Cardiac muscle cell (in vitro differentiated cells and primary cell): ENCODE data around the gene PSMD1. TPM values are rescaled to one million over a fixed set of nuclear protein-coding genes. Genes with fewer than 3 reads are reported as not detected.

Source experiments
- DNase-seq, 2 donors: peaks; one replicate each; pipeline versions ENCODE4 v3.0.0 to v3.0.0-alpha.2; 2010 to 2017; ENCODE audit warnings: low read depth in 1 of 2, low spot score in 1 of 2
- H3K27ac ChIP-seq: fragments of 200-600 bp; sonication (generic); 2 replicates; pipeline ENCODE4 v1.5.1; 2016
- H3K27me3 ChIP-seq: fragments of 200-600 bp; sonication (generic); 2 replicates; pipeline ENCODE4 v1.6.0; 2016; ENCODE audit warnings: control low read depth
- H3K36me3 ChIP-seq: fragments of 200-600 bp; sonication (generic); 2 replicates; pipeline ENCODE4 v1.5.1; 2016; ENCODE audit warnings: control low read depth
- H3K4me1 ChIP-seq: fragments of 200-600 bp; sonication (generic); 2 replicates; pipeline ENCODE4 v1.8.1; 2017; ENCODE audit warnings: low read depth, mild to moderate bottlenecking, mixed run types
- H3K4me3 ChIP-seq: fragments of 200-600 bp; sonication (generic); 2 replicates; pipeline ENCODE4 v1.5.1; 2016; ENCODE audit warnings: mild to moderate bottlenecking
- H3K9me3 ChIP-seq: fragments of 200-600 bp; sonication (generic); 2 replicates; pipeline ENCODE4 v1.5.1; 2017; ENCODE audit warnings: low read depth, mild to moderate bottlenecking, control low read depth
- polyA plus RNA-seq: library from polyadenylated mRNA; unstranded; fragments of >200 nt; fragmentation: Nextera tagmentation; extraction: Ambion mirVana; gene quantifications from 2 replicates; pipeline ENCODE4 v1.2.1, GENCODE V29; 2016
- total RNA-seq: library from RNA; depleted of rRNA; stranded (reverse); fragments of >200 nt; gene quantifications from 2 replicates; pipeline ENCODE4 v1.2.3, GENCODE V29; 2016
- TF ChIP-seq, protein P1 (sequence below): IDR thresholded peaks from 2 replicates; pipeline ENCODE4 v1.5.1; 2012; ENCODE audit warnings: low read depth, mild to moderate bottlenecking, low read length

The PSMD1 gene
- total and polyA plus RNA-seq, 2 experiments from 2014 or later = 122 to 133 TPM

DNA sequence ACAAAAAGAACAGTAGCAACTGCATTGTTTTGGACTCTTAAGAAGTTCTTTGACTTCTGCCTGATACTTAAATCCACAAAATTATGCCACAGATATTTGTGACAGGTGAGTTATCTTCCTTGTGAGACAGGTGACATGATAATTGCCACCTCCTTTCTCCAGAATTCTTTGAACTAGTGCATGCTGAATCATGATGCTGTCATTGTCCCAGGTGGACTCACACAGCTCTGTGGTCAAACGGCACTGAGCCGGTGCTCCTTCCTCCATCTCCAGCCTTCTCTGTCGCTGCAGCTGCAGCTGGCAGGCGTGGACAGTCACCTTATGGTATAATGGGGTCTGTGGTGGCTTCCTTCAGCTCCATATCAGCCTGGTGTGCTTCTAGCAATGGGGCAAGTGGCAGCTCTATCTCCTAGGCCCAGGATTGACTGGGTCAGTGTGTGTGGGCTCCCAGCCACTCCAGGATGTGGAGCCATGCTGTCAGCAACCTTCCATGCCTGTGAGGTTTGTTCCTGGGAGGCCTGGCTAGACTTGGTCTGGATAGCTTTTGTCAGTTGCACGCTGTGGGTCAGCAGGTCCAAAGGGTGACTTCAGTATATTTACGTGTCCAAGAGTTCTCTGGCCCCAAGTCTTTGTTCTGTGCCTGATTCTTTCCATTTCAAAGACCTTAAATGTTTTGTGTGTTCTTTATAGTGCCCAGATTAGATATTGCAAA, 157.4 kb downstream of the PSMD1 start:
- Histone ChIP-seq H3K4me1 (no peaks in the 10 kb centered on the region), H3K9me3 (no peaks in the 10 kb centered on the region), H3K27ac (no peak overlapping the region), H3K4me3 (no peak overlapping the region), H3K27me3 (no peaks in the 10 kb centered on the region), H3K36me3 (peaks cover 16% of the 10 kb centered on the region)
- TF ChIP-seq, protein P1, sequence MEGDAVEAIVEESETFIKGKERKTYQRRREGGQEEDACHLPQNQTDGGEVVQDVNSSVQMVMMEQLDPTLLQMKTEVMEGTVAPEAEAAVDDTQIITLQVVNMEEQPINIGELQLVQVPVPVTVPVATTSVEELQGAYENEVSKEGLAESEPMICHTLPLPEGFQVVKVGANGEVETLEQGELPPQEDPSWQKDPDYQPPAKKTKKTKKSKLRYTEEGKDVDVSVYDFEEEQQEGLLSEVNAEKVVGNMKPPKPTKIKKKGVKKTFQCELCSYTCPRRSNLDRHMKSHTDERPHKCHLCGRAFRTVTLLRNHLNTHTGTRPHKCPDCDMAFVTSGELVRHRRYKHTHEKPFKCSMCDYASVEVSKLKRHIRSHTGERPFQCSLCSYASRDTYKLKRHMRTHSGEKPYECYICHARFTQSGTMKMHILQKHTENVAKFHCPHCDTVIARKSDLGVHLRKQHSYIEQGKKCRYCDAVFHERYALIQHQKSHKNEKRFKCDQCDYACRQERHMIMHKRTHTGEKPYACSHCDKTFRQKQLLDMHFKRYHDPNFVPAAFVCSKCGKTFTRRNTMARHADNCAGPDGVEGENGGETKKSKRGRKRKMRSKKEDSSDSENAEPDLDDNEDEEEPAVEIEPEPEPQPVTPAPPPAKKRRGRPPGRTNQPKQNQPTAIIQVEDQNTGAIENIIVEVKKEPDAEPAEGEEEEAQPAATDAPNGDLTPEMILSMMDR = no peak
- DNase-seq = no peak

DNA sequence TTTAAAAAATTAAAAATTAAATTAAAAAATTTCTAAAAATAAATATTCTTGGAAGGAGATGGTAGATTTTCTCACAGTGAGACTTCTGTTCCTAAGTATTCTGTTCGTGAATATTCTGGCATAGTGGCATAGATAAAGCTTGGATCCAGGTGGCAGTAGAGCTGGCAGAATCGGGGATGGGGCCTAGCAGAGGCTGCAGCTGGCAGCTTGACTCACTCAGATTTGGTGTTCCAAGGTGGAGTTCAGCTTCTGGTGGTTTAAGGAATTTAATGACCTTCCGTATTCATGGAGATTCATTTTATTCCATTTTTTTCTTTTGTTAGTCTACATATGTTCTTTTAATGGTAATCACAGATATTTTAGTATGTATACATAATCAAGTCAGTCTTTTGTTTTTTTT, 161.7 kb downstream of the PSMD1 start:
- no peak overlapping the region for H3K4me3 ChIP-seq
- H3K36me3 ChIP-seq = peaks cover 23% of the 10 kb centered on the region
- H3K27ac ChIP-seq = no peak overlapping the region
- TF ChIP-seq, protein P1 = no peak
- no peaks in the 10 kb centered on the region for H3K9me3 ChIP-seq
- DNase-seq = no peak
- no peaks in the 10 kb centered on the region for H3K27me3 ChIP-seq
- no peaks in the 10 kb centered on the region for H3K4me1 ChIP-seq

DNA sequence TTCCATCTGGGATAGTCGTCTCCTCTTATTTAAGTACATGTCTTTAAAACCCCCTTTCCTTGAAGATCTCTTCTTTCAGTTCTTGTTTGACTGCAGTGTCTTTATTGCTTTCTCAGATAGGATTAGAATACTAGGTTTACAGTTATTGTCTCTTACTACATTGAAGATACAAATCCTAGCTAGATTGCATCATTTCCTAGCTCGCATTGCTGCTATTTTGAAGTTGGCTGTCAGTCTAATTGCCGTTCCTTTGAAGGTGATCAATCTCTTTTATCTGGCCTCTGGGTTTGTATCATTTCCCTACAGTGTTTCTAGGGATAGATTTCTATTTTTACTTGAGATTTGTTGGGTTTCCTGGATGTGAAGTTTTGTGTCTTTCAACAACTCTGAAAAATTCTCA, 162.6 kb downstream of the PSMD1 start:
- H3K4me3 ChIP-seq = no peak overlapping the region
- H3K4me1 ChIP-seq = no peaks in the 10 kb centered on the region
- peaks cover 30% of the 10 kb centered on the region for H3K36me3 ChIP-seq
- no peak overlapping the region for H3K27ac ChIP-seq
- H3K9me3 ChIP-seq = no peaks in the 10 kb centered on the region
- H3K27me3 ChIP-seq = no peaks in the 10 kb centered on the region
- TF ChIP-seq, protein P1 = no peak
- no peak for DNase-seq

DNA sequence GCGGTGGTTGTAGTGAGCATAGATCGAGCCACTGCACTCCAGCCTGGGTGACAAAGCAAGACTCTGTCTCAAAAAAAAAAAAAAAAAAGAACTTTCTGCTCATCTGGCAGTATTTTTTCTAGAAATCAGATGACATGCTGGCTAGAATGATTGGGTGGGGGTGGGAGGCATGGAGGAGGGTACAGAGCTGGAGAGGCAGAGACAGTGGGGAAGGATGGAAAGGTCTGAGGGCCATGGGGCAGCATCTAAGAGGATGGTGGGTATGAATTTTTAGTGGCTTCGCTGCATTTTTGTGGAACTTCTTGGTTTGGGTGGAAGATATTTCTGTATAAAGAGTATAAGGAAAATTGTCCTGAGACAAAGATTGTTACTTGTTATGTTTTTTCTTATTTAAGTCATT, 165.1 kb downstream of the PSMD1 start:
- TF ChIP-seq, protein P1 = no peak
- no peaks in the 10 kb centered on the region for H3K27me3 ChIP-seq
- H3K4me1 ChIP-seq = no peaks in the 10 kb centered on the region
- no peak for DNase-seq
- H3K4me3 ChIP-seq = no peak overlapping the region
- H3K27ac ChIP-seq = no peak overlapping the region
- no peaks in the 10 kb centered on the region for H3K9me3 ChIP-seq
- peaks cover 22% of the 10 kb centered on the region for H3K36me3 ChIP-seq

Other genes starting within 250 kb of the PSMD1 start
- 389 and 411 TPM in 2 replicates for gene ITM2C, start 191.9 kb upstream of the PSMD1 start, total RNA-seq
- 484 and 536 TPM in 2 replicates for gene ITM2C, start 191.9 kb upstream of the PSMD1 start, polyA plus RNA-seq
- not detected in 2 replicates for gene GPR55, start 131.6 kb upstream of the PSMD1 start, total RNA-seq
- gene GPR55, start 131.6 kb upstream of the PSMD1 start, polyA plus RNA-seq = not detected in 2 replicates
- gene SPATA3, start 60.7 kb upstream of the PSMD1 start, total RNA-seq = not detected in 2 replicates
- not detected in 2 replicates for gene SPATA3, start 60.7 kb upstream of the PSMD1 start, polyA plus RNA-seq
- 4.2 and 5.4 TPM in 2 replicates for gene C2orf72, start 19.3 kb upstream of the PSMD1 start, total RNA-seq
- 2.2 and 5.3 TPM in 2 replicates for gene C2orf72, start 19.3 kb upstream of the PSMD1 start, polyA plus RNA-seq
- gene HTR2B, start 68.2 kb downstream of the PSMD1 start, total RNA-seq = not detected in 2 replicates
- 0.41 TPM in 1 of 2 replicates, not detected in the other for gene HTR2B, start 68.2 kb downstream of the PSMD1 start, polyA plus RNA-seq
- gene ARMC9, start 141.8 kb downstream of the PSMD1 start, total RNA-seq = 18.3 and 27.4 TPM in 2 replicates
- gene ARMC9, start 141.8 kb downstream of the PSMD1 start, polyA plus RNA-seq = 29.3 and 30.0 TPM in 2 replicates